Caki2 (cell line): ENCODE measurements around the gene PCDHGA1. TPM values are rescaled to one million over a fixed set of nuclear protein-coding genes. Genes with fewer than 3 reads are reported as not detected.
A peak's percentile ranks its signal among the peaks of the same experiment; 100 is the strongest.
"Not testable (repeated sequence)": the region's sequence is repeated elsewhere in the genome, so short reads cannot be mapped to it uniquely, and the experiment has no call there.

Experiments used
- DNase-seq: peaks from one replicate; pipeline ENCODE4 v3.0.0-alpha.2; 2015; ENCODE audit warnings: low read depth
- in situ Hi-C: cut with HindIII; loops from 2 replicates; pipeline ENCODE4 v1.10.0; 2016; ENCODE audit warnings: low sequenced_read_pairs, low pct_unique_long_range_greater_than_20kb, mixed read lengths
- total RNA-seq: library from RNA; depleted of rRNA; stranded (reverse); fragments of >200 nt; shearing (Covaris generic); gene quantifications from 2 replicates; pipeline ENCODE4 v1.2.3, GENCODE V29; 2014; ENCODE audit warnings: low replicate concordance; rRNA removed

PCDHGA1 gene
- 0.07 TPM in 1 of 2 replicates, not detected in the other for total RNA-seq

GRCh38 chr5:141330299-141331080, at the start of gene PCDHGA1:
TSS of gene PCDHGA1 (plus strand) at chr5:141330514.
- DNase-seq: no peak
- in situ Hi-C loops: no loop called here

GRCh38 chr5:141298376-141298775, 31.9 kb upstream of the PCDHGA1 start:
- in situ Hi-C loops: no loop called here
- no peak for DNase-seq

- in situ Hi-C loops: no loop called here
- no peak for DNase-seq
Observed at GRCh38 chr5:141303756-141304155, 26.6 kb upstream of the PCDHGA1 start, which contains the start of gene SLC25A2. TSS of gene SLC25A2 (minus strand) at chr5:141304049. CDS start at chr5:141303865, 184 bp downstream.

GRCh38 chr5:141306630-141307029, 23.7 kb upstream of the PCDHGA1 start:
- no peak for DNase-seq
- in situ Hi-C loops: no loop called here

GRCh38 chr5:141313711-141314110, 16.6 kb upstream of the PCDHGA1 start:
- no peak for DNase-seq
- in situ Hi-C loops: no loop called here

GRCh38 chr5:141316963-141317362, 13.4 kb upstream of the PCDHGA1 start:
- DNase-seq, in situ Hi-C loops: not testable (repeated sequence)

GRCh38 chr5:141319202-141319601, 11.1 kb upstream of the PCDHGA1 start:
- no peak for DNase-seq
- in situ Hi-C loops: no loop called here

- in situ Hi-C loops: no loop called here
- DNase-seq: no peak
Observed at GRCh38 chr5:141319699-141320098, 10.6 kb upstream of the PCDHGA1 start.

- peak; percentile 90 for DNase-seq
- in situ Hi-C loops: no loop called here
Observed at GRCh38 chr5:141320225-141321169, 9.8 kb upstream of the PCDHGA1 start, which contains the start of gene TAF7. TSS of gene TAF7 (minus strand) at chr5:141320784. CDS start at chr5:141320044, 740 bp downstream.

GRCh38 chr5:141322261-141322660, 8.1 kb upstream of the PCDHGA1 start:
- in situ Hi-C loops: no loop called here
- DNase-seq: no peak

GRCh38 chr5:141326088-141326854, 4.0 kb upstream of the PCDHGA1 start:
- no peak for DNase-seq
- in situ Hi-C loops: no loop called here

GRCh38 chr5:141328231-141328630, 2.1 kb upstream of the PCDHGA1 start:
- no peak for DNase-seq
- in situ Hi-C loops: no loop called here

GRCh38 chr5:141332571-141332970, 2.3 kb downstream of the PCDHGA1 start:
- in situ Hi-C loops, DNase-seq: not testable (repeated sequence)

GRCh38 chr5:141338538-141339306, 8.4 kb downstream of the PCDHGA1 start, which contains the start of gene PCDHGA2:
TSS of gene PCDHGA2 (plus strand) at chr5:141338760.
- in situ Hi-C loops: no loop called here
- no peak for DNase-seq

GRCh38 chr5:141340781-141341354, 10.6 kb downstream of the PCDHGA1 start:
- in situ Hi-C loops, DNase-seq: not testable (repeated sequence)

- no peak for DNase-seq
- in situ Hi-C loops: no loop called here
Observed at GRCh38 chr5:141342773-141343172, 12.5 kb downstream of the PCDHGA1 start.
